SH-SY5Y (cell line): ENCODE data around the gene SULT1C4.

ENCODE experiments used
- GATA2 ChIP-seq: IDR thresholded peaks from 2 replicates; pipeline ENCODE4 v1.6.1; 2011; ENCODE audit warnings: mild to moderate bottlenecking, low read depth, low read length
- GATA3 ChIP-seq: IDR thresholded peaks from 2 replicates; pipeline ENCODE4 v1.6.1; 2011; ENCODE audit warnings: low read depth, mild to moderate bottlenecking, low read length, moderate library complexity

DNA sequence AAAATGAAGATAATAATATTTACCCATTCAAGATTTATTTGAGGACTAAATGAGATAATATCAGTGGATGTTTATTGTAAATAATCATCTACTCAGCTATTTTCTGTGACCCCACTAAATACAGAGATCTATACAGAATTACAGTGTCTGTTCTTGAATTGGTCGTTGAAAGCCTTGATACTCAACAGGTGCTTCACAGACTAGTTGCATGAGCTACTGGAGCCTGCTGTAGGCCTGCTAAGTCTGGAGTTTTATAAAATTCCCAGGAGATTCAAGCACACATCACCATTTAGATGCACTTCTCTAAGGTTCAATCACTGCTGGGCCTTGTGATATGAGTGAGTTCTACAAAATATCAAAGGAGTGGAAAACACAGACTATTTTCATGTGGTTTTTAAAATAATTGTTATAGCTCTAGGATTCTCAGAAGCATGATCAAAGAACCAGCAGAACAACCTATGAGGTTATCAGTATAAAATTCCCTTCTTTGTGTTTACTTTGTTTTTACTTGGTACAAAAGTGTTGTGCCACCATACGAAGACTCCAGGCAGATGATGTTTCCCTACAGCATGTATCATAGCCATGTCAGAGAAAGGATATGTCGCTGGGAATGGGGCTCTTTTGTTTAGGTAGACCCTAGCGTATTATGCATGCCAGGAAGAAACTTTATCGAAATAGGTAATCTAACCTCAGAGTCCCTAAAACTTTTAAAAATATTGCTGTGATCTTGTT is 7.1 kb downstream of the SULT1C4 start:
- TF ChIP-seq GATA2 (no peak), GATA3 (no peak)
